ENCODE measurements around the gene OR4D11. TPM values are rescaled to one million over a fixed set of nuclear protein-coding genes. Genes with fewer than 3 reads are reported as not detected.
A peak's percentile ranks its signal among the peaks of the same experiment; 100 is the strongest.
"Not testable (repeated sequence)": the region's sequence is repeated elsewhere in the genome, so short reads cannot be mapped to it uniquely, and the experiment has no call there.

The OR4D11 gene
- not detected for total RNA-seq
- not detected for polyA plus RNA-seq

GRCh38 chr11:59503276-59503675 is at the start of gene OR4D11:
TSS of gene OR4D11 (plus strand) at chr11:59503576. CDS start at chr11:59503576, 0 bp downstream.
- Histone ChIP-seq H3K27ac (ENCODE audit: low read depth) (no peak within 1 kb of the TSS), H3K4me1 (ENCODE audit: insufficient read depth) (no peaks in the 10 kb centered on the region), H3K36me3 (ENCODE audit: insufficient read depth) (no peaks in the 10 kb centered on the region), H3K4me3 (ENCODE audit: low read depth, low read length) (no peak within 1 kb of the TSS)
- DNase-seq (ENCODE audit: extremely low spot score): no peak

GRCh38 chr11:59456661-59457060 is 46.7 kb upstream of the OR4D11 start, which contains the start of gene OR4D6:
TSS of gene OR4D6 (plus strand) at chr11:59456961. CDS start at chr11:59456961, 0 bp downstream.
- DNase-seq (ENCODE audit: extremely low spot score): no peak
- H3K4me3 ChIP-seq (ENCODE audit: low read depth, low read length): no peak within 1 kb of the TSS
- no peak within 1 kb of the TSS for H3K27ac ChIP-seq (ENCODE audit: low read depth)
- H3K4me1 ChIP-seq (ENCODE audit: insufficient read depth): no peaks in the 10 kb centered on the region
- H3K36me3 ChIP-seq (ENCODE audit: insufficient read depth): no peaks in the 10 kb centered on the region
- WGBS: 96% methylated on average over 2 of the region's 2 CpGs

- no peak overlapping the region for H3K27ac ChIP-seq (ENCODE audit: low read depth)
- 60% methylated on average over 3 of the region's 3 CpGs for WGBS
- no peak for DNase-seq (ENCODE audit: extremely low spot score)
- no peak overlapping the region for H3K4me3 ChIP-seq (ENCODE audit: low read depth, low read length)
- no peaks in the 10 kb centered on the region for H3K4me1 ChIP-seq (ENCODE audit: insufficient read depth)
- H3K36me3 ChIP-seq (ENCODE audit: insufficient read depth): no peaks in the 10 kb centered on the region
These were observed 43.5 kb upstream of the OR4D11 start for GRCh38 chr11:59459916-59460315.

- DNase-seq (ENCODE audit: extremely low spot score): peak; percentile 32
- Histone ChIP-seq H3K27ac (ENCODE audit: low read depth) (no peak overlapping the region), H3K36me3 (ENCODE audit: insufficient read depth) (no peaks in the 10 kb centered on the region), H3K4me3 (ENCODE audit: low read depth, low read length) (no peak overlapping the region), H3K4me1 (ENCODE audit: insufficient read depth) (no peaks in the 10 kb centered on the region)
- WGBS: 23% methylated on average over 5 of the region's 5 CpGs
These were observed 40.2 kb upstream of the OR4D11 start for GRCh38 chr11:59463190-59463641.

- Histone ChIP-seq H3K4me1 (ENCODE audit: insufficient read depth) (no peaks in the 10 kb centered on the region), H3K4me3 (ENCODE audit: low read depth, low read length) (no peak within 1 kb of the TSS), H3K27ac (ENCODE audit: low read depth) (no peak within 1 kb of the TSS), H3K36me3 (ENCODE audit: insufficient read depth) (no peaks in the 10 kb centered on the region)
- no peak for DNase-seq (ENCODE audit: extremely low spot score)
These were observed 30.4 kb upstream of the OR4D11 start, which contains the start of gene OR4D10 for GRCh38 chr11:59473015-59473414. TSS of gene OR4D10 (plus strand) at chr11:59473315. CDS start at chr11:59477430, 4,115 bp downstream.

GRCh38 chr11:59475176-59475575 is 28.2 kb upstream of the OR4D11 start:
- Histone ChIP-seq H3K4me3 (ENCODE audit: low read depth, low read length) (no peak overlapping the region), H3K4me1 (ENCODE audit: insufficient read depth) (no peaks in the 10 kb centered on the region), H3K27ac (ENCODE audit: low read depth) (no peak overlapping the region), H3K36me3 (ENCODE audit: insufficient read depth) (no peaks in the 10 kb centered on the region)
- no peak for DNase-seq (ENCODE audit: extremely low spot score)
- 55% methylated on average over 9 of the region's 9 CpGs for WGBS

GRCh38 chr11:59479906-59480305 is 23.5 kb upstream of the OR4D11 start:
- DNase-seq (ENCODE audit: extremely low spot score): no peak
- Histone ChIP-seq H3K4me3 (ENCODE audit: low read depth, low read length) (no peak overlapping the region), H3K4me1 (ENCODE audit: insufficient read depth) (no peaks in the 10 kb centered on the region), H3K27ac (ENCODE audit: low read depth) (no peak overlapping the region), H3K36me3 (ENCODE audit: insufficient read depth) (no peaks in the 10 kb centered on the region)

- Histone ChIP-seq H3K27ac (ENCODE audit: low read depth) (no peak overlapping the region), H3K36me3 (ENCODE audit: insufficient read depth) (no peaks in the 10 kb centered on the region), H3K4me1 (ENCODE audit: insufficient read depth) (no peaks in the 10 kb centered on the region), H3K4me3 (ENCODE audit: low read depth, low read length) (no peak overlapping the region)
- 82% methylated on average over 3 of the region's 3 CpGs for WGBS
- no peak for DNase-seq (ENCODE audit: extremely low spot score)
These were observed 23.0 kb upstream of the OR4D11 start for GRCh38 chr11:59480359-59480758.

- H3K27ac ChIP-seq (ENCODE audit: low read depth): no peak overlapping the region
- no peak for DNase-seq (ENCODE audit: extremely low spot score)
- no peaks in the 10 kb centered on the region for H3K4me1 ChIP-seq (ENCODE audit: insufficient read depth)
- no peaks in the 10 kb centered on the region for H3K36me3 ChIP-seq (ENCODE audit: insufficient read depth)
- 45% methylated on average over 1 of the region's 1 CpG for WGBS
- H3K4me3 ChIP-seq (ENCODE audit: low read depth, low read length): no peak overlapping the region
These were observed 1.4 kb upstream of the OR4D11 start for GRCh38 chr11:59501931-59502330.

GRCh38 chr11:59510941-59511589 is 7.7 kb downstream of the OR4D11 start, which contains the start of gene OR4D9:
TSS of gene OR4D9 (plus strand) at chr11:59511539. CDS start at chr11:59514913, 3,374 bp downstream.
- WGBS: 27% methylated on average over 2 of the region's 2 CpGs
- H3K36me3 ChIP-seq (ENCODE audit: insufficient read depth): no peaks in the 10 kb centered on the region
- DNase-seq (ENCODE audit: extremely low spot score): no peak
- no peak within 1 kb of the TSS for H3K27ac ChIP-seq (ENCODE audit: low read depth)
- H3K4me3 ChIP-seq (ENCODE audit: low read depth, low read length): no peak within 1 kb of the TSS
- H3K4me1 ChIP-seq (ENCODE audit: insufficient read depth): no peaks in the 10 kb centered on the region

- Histone ChIP-seq H3K4me1 (ENCODE audit: insufficient read depth) (no peaks in the 10 kb centered on the region), H3K4me3 (ENCODE audit: low read depth, low read length) (no peak overlapping the region), H3K36me3 (ENCODE audit: insufficient read depth) (no peaks in the 10 kb centered on the region), H3K27ac (ENCODE audit: low read depth) (no peak overlapping the region)
- WGBS: 64% methylated on average over 1 of the region's 1 CpG
- DNase-seq (ENCODE audit: extremely low spot score): no peak
These were observed 8.3 kb downstream of the OR4D11 start for GRCh38 chr11:59511675-59512074.

GRCh38 chr11:59520139-59520538 is 16.8 kb downstream of the OR4D11 start:
- not testable (repeated sequence) for H3K27ac ChIP-seq (ENCODE audit: low read depth); H3K36me3 ChIP-seq (ENCODE audit: insufficient read depth); DNase-seq (ENCODE audit: extremely low spot score); H3K4me3 ChIP-seq (ENCODE audit: low read depth, low read length); H3K4me1 ChIP-seq (ENCODE audit: insufficient read depth)
- WGBS: 58% methylated on average over 2 of the region's 2 CpGs

- DNase-seq (ENCODE audit: extremely low spot score): no peak
- no peaks in the 10 kb centered on the region for H3K4me1 ChIP-seq (ENCODE audit: insufficient read depth)
- H3K4me3 ChIP-seq (ENCODE audit: low read depth, low read length): no peak overlapping the region
- no peaks in the 10 kb centered on the region for H3K36me3 ChIP-seq (ENCODE audit: insufficient read depth)
- no peak overlapping the region for H3K27ac ChIP-seq (ENCODE audit: low read depth)
- WGBS: 75% methylated on average over 5 of the region's 5 CpGs
These were observed 17.4 kb downstream of the OR4D11 start for GRCh38 chr11:59520741-59521140.

GRCh38 chr11:59523541-59523940 is 20.2 kb downstream of the OR4D11 start:
- Histone ChIP-seq H3K27ac (ENCODE audit: low read depth) (no peak overlapping the region), H3K4me1 (ENCODE audit: insufficient read depth) (no peaks in the 10 kb centered on the region), H3K36me3 (ENCODE audit: insufficient read depth) (no peaks in the 10 kb centered on the region), H3K4me3 (ENCODE audit: low read depth, low read length) (no peak overlapping the region)
- 33% methylated on average over 1 of the region's 1 CpG for WGBS
- DNase-seq (ENCODE audit: extremely low spot score): no peak

Data from urinary bladder (tissue), 4 donors.